BJ (cell line): ENCODE data around the gene RAD51B. TPM values are rescaled to one million over a fixed set of nuclear protein-coding genes. Genes with fewer than 3 reads are reported as not detected.
"Not testable (repeated sequence)": the region's sequence is repeated elsewhere in the genome, so short reads cannot be mapped to it uniquely, and the experiment has no call there.

Source experiments
- CTCF ChIA-PET: fragments of 350-600 bp; formaldehyde crosslinking; extraction: SDS; loops from one replicate; lab custom pipeline; 2021; ENCODE audit warnings: antibody characterized with exemption, inconsistent platforms; lab: Yijun Ruan, JAX
- POLR2A ChIA-PET: fragments of 300-600 bp; sonication (Branson Sonifier 250); formaldehyde crosslinking; extraction: SDS; loops from one replicate; lab custom pipeline; 2021; ENCODE audit warnings: antibody characterized with exemption; lab: Charles Lee
- DNase-seq: peaks from one replicate; pipeline ENCODE4 v3.0.0-alpha.2; 2011; ENCODE audit warnings: low read depth
- H3K27me3 ChIP-seq: 2 replicates; pipeline ENCODE4 v1.6.0; 2011; ENCODE audit warnings: low read length; ENCODE audit not compliant: control insufficient read depth, insufficient read depth
- H3K36me3 ChIP-seq: 2 replicates; pipeline ENCODE4 v1.5.1; 2011; ENCODE audit warnings: low read length; ENCODE audit not compliant: control insufficient read depth, insufficient read depth
- H3K4me3 ChIP-seq: 2 replicates; pipeline ENCODE4 v1.5.1; 2011; ENCODE audit warnings: low read depth, mild to moderate bottlenecking, control low read depth, low read length
- CTCF ChIP-seq: IDR thresholded peaks from 2 replicates; pipeline ENCODE4 v1.5.1; 2011; ENCODE audit warnings: low read depth, mild to moderate bottlenecking, control low read depth, inconsistent platforms, low read length, moderate library complexity; ENCODE audit not compliant: insufficient read depth
- polyA plus RNA-seq: library from polyadenylated mRNA; depleted of rRNA; stranded (reverse); fragments of >200 nt; gene quantifications from 2 replicates; pipeline ENCODE4 v1.2.3, GENCODE V29; 2011

The RAD51B gene
- polyA plus RNA-seq, 1 experiment, result 5.6 TPM

GRCh38 chr14:68047906-68048305, 228.3 kb downstream of the RAD51B start:
- no peak for DNase-seq
- TF ChIP-seq CTCF, result no peak
- no peak overlapping the region for H3K4me3 ChIP-seq
- no peaks in the 10 kb centered on the region for H3K27me3 ChIP-seq
- POLR2A ChIA-PET, result no interaction called here
- CTCF ChIA-PET, result no interaction called here
- H3K36me3 ChIP-seq, result no peaks in the 10 kb centered on the region

- CTCF ChIA-PET, H3K36me3 ChIP-seq, H3K4me3 ChIP-seq, H3K27me3 ChIP-seq, POLR2A ChIA-PET, DNase-seq: not testable (repeated sequence)
These were observed 229.2 kb downstream of the RAD51B start for GRCh38 chr14:68048815-68049214.

- Histone ChIP-seq H3K27me3 (no peaks in the 10 kb centered on the region), H3K36me3 (no peaks in the 10 kb centered on the region), H3K4me3 (no peak overlapping the region)
- ChIA-PET CTCF (no interaction called here), POLR2A (no interaction called here)
- DNase-seq, result no peak
- no peak for TF ChIP-seq CTCF
These were observed 230.6 kb downstream of the RAD51B start for GRCh38 chr14:68050177-68050576.

GRCh38 chr14:68051146-68051545, 231.6 kb downstream of the RAD51B start:
- Histone ChIP-seq H3K36me3 (no peaks in the 10 kb centered on the region), H3K27me3 (no peaks in the 10 kb centered on the region), H3K4me3 (no peak overlapping the region)
- POLR2A ChIA-PET, result no interaction called here
- CTCF ChIA-PET, result interaction anchor here (0.5 kb wide), 1 partner anchor 68 kb away, joined by 3 read pairs; no protein-coding TSS in a partner anchor
- TF ChIP-seq CTCF, result no peak
- DNase-seq, result no peak

GRCh38 chr14:68060198-68060597, 240.6 kb downstream of the RAD51B start:
- Histone ChIP-seq H3K27me3 (no peaks in the 10 kb centered on the region), H3K36me3 (no peaks in the 10 kb centered on the region), H3K4me3 (no peak overlapping the region)
- ChIA-PET CTCF (interaction anchor here (1.3 to 1.4 kb wide), 2 partner anchors 16 to 25 kb away, joined by 3 read pairs; no protein-coding TSS in a partner anchor), POLR2A (interaction anchor here (0.6 kb wide), 1 partner anchor 18 kb away, joined by 10 read pairs; no protein-coding TSS in a partner anchor)
- no peak for DNase-seq
- no peak for TF ChIP-seq CTCF

- H3K36me3 ChIP-seq, result no peaks in the 10 kb centered on the region
- ChIA-PET POLR2A (no interaction called here), CTCF (interaction anchor here (1.6 kb wide), 1 partner anchor 14 kb away, joined by 3 read pairs; no protein-coding TSS in a partner anchor)
- H3K4me3 ChIP-seq, result no peak overlapping the region
- TF ChIP-seq CTCF, result no peak
- no peak for DNase-seq
- H3K27me3 ChIP-seq, result no peaks in the 10 kb centered on the region
These were observed 243.1 kb downstream of the RAD51B start for GRCh38 chr14:68062651-68063050.
